Measurements from ENCODE around the gene LRCH1.

DNA sequence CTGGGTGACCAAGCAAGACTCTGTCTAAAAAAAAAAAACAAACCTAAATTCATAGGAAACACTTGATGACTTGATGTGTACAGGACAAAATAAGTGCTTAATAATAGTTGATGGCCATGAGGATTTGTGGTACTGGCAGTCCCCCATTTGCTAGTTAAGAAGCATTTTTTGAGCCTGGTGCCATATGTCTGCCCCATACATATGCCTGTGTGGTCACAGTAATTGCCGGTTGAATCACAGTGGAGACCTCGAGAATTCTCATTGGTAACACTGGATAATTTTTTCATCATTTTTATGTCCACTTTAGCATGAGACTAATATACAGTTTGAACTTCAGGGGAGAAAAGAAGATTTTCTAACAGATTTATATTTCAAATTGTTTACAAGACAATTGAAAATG, 79.2 kb downstream of the LRCH1 start:
- no peak for TF ChIP-seq CEBPB (IDR thresholded peaks at IDR 0.05; ENCODE audit: borderline replicate concordance, low read depth, low read length)
- TF ChIP-seq NFYB (CRISPR knock-in tag; IDR thresholded peaks at IDR 0.05): no peak
- no peak for TF ChIP-seq ZNF260 (CRISPR knock-in tag; IDR thresholded peaks at IDR 0.05; ENCODE audit: borderline replicate concordance, low read depth)
- no peak for TF ChIP-seq ZNF572 (CRISPR knock-in tag; IDR thresholded peaks at IDR 0.05)
- TF ChIP-seq, protein P1, sequence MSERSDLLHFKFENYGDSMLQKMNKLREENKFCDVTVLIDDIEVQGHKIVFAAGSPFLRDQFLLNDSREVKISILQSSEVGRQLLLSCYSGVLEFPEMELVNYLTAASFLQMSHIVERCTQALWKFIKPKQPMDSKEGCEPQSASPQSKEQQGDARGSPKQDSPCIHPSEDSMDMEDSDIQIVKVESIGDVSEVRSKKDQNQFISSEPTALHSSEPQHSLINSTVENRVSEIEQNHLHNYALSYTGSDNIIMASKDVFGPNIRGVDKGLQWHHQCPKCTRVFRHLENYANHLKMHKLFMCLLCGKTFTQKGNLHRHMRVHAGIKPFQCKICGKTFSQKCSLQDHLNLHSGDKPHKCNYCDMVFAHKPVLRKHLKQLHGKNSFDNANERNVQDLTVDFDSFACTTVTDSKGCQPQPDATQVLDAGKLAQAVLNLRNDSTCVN (CRISPR knock-in tag; IDR thresholded peaks at IDR 0.05; ENCODE audit: borderline replicate concordance): no peak
- no peak for TF ChIP-seq NR2C2 (CRISPR knock-in tag; IDR thresholded peaks at IDR 0.05; ENCODE audit: borderline replicate concordance)
- no peak for TF ChIP-seq SP1 (IDR thresholded peaks at IDR 0.05)
- TF ChIP-seq SP1 (CRISPR knock-in tag; IDR thresholded peaks at IDR 0.05): no peak
- no peak for TF ChIP-seq POLR2AphosphoS5 (IDR thresholded peaks at IDR 0.05; ENCODE audit: low read depth, low read length)

Data from HepG2 (cell line).